Measurements from ENCODE around the gene SH3PXD2A.

- TF ChIP-seq, protein P1, sequence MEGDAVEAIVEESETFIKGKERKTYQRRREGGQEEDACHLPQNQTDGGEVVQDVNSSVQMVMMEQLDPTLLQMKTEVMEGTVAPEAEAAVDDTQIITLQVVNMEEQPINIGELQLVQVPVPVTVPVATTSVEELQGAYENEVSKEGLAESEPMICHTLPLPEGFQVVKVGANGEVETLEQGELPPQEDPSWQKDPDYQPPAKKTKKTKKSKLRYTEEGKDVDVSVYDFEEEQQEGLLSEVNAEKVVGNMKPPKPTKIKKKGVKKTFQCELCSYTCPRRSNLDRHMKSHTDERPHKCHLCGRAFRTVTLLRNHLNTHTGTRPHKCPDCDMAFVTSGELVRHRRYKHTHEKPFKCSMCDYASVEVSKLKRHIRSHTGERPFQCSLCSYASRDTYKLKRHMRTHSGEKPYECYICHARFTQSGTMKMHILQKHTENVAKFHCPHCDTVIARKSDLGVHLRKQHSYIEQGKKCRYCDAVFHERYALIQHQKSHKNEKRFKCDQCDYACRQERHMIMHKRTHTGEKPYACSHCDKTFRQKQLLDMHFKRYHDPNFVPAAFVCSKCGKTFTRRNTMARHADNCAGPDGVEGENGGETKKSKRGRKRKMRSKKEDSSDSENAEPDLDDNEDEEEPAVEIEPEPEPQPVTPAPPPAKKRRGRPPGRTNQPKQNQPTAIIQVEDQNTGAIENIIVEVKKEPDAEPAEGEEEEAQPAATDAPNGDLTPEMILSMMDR (conservative IDR thresholded peaks at IDR 0.05; ENCODE audit: low read depth, low read length): no peak
- TF ChIP-seq EZH2 (IDR thresholded peaks at IDR 0.05; ENCODE audit: borderline replicate concordance, low read depth, low read length, poor library complexity, severe bottlenecking): no peak
Measured at GRCh38 chr10:103679096-103679790, 176.1 kb downstream of the SH3PXD2A start.
